Upper lobe of right lung (tissue), 1 donor: ENCODE measurements around the gene MYRFL. TPM values are rescaled to one million over a fixed set of nuclear protein-coding genes. Genes with fewer than 3 reads are reported as not detected.

Source experiments
- ATAC-seq: fragments of 200-7000 bp; cut with Tn5 transposase; one replicate; pipeline ENCODE4 v1.9.1; 2020; ENCODE audit warnings: mild to moderate bottlenecking, moderate library complexity
- DNase-seq: peaks from one replicate; pipeline ENCODE4 v3.0.0-alpha.2; 2020
- H3K27ac ChIP-seq: fragments of 200-600 bp; one replicate; pipeline ENCODE4 v1.8.0; 2022
- H3K27me3 ChIP-seq: fragments of 200-600 bp; one replicate; pipeline ENCODE4 v1.8.0; 2022; ENCODE audit warnings: mild to moderate bottlenecking
- H3K36me3 ChIP-seq: fragments of 200-600 bp; one replicate; pipeline ENCODE4 v1.8.0; 2022
- H3K4me1 ChIP-seq: fragments of 200-600 bp; one replicate; pipeline ENCODE4 v1.8.0; 2022
- H3K4me3 ChIP-seq: fragments of 200-600 bp; one replicate; pipeline ENCODE4 v1.8.0; 2022; ENCODE audit warnings: mild to moderate bottlenecking
- H3K9me3 ChIP-seq: fragments of 200-600 bp; one replicate; pipeline ENCODE4 v1.8.0; 2022
- intact Hi-C: fragments of 100-400 bp; cut with DNase I; formaldehyde crosslinking; loops from one replicate; pipeline ENCODE4 v1.11.0; 2022
- total RNA-seq: library from RNA; stranded (reverse); fragmentation: NEBNext Ultra II Directional; extraction: Animal tissue kit (Norgen Biotek cat#: 25700); gene quantifications from one replicate; pipeline ENCODE4 v1.2.1, GENCODE V29; 2021
- TF ChIP-seq, protein P1 (sequence below): fragments of 200-600 bp; IDR thresholded peaks from one replicate; pipeline ENCODE4 v1.8.0; 2022; ENCODE audit warnings: antibody characterized with exemption
- donor health status: DM: no; HTN: yes; CAD: no; lungs with severe emphysema.

Gene MYRFL
- total RNA-seq, 1 donor from 2014 or later = not detected

DNA sequence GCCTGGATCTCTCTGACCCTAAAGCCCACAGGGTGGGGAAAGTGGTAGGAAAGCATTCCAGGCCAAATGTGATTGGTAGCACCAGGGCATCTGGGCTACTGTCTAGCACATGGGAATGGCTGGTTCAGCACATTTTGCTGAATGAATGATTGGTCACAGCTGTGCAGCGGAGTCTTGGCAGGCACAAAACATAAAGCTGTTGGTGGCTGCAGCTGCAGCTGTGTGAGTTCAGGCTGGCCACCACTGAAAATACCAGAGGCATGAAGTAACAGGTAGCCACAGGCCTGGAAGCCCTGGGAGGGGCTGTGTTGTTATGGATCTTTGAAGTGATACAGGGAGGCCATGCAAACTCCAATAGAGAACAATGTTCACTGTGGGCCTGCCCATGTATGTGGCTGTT lies 72.7 kb downstream of the MYRFL start:
- Histone ChIP-seq H3K36me3 (no peaks in the 10 kb centered on the region), H3K27ac (no peak overlapping the region), H3K4me3 (no peak overlapping the region), H3K9me3 (no peaks in the 10 kb centered on the region), H3K4me1 (peaks cover 6% of the 10 kb centered on the region), H3K27me3 (no peaks in the 10 kb centered on the region)
- ATAC-seq (peak; percentile 44), DNase-seq (no peak)
- TF ChIP-seq, protein P1, sequence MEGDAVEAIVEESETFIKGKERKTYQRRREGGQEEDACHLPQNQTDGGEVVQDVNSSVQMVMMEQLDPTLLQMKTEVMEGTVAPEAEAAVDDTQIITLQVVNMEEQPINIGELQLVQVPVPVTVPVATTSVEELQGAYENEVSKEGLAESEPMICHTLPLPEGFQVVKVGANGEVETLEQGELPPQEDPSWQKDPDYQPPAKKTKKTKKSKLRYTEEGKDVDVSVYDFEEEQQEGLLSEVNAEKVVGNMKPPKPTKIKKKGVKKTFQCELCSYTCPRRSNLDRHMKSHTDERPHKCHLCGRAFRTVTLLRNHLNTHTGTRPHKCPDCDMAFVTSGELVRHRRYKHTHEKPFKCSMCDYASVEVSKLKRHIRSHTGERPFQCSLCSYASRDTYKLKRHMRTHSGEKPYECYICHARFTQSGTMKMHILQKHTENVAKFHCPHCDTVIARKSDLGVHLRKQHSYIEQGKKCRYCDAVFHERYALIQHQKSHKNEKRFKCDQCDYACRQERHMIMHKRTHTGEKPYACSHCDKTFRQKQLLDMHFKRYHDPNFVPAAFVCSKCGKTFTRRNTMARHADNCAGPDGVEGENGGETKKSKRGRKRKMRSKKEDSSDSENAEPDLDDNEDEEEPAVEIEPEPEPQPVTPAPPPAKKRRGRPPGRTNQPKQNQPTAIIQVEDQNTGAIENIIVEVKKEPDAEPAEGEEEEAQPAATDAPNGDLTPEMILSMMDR = no peak
- intact Hi-C loops = loop anchor here (10.0 kb wide), 1 partner anchor 837 kb away; no protein-coding TSS in a partner anchor

DNA sequence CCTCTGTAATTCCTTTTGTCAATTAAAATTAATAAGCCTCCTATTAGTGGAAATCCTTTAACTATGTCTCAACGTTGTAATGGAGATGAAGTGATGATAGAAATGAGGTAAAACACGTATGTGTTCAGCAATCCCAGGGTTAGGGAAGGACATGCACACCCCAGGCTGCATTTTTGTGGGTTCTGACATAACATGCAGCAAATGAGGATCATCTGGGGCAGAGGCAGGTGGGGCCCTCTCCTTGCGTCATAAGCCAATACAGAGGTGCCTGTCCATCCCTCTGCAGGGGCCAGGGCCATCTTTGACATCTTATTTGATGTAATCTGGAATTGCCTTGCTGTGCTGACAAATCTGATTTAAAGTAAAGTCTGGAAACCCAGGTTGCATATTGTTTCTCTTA lies 73.2 kb downstream of the MYRFL start:
- Histone ChIP-seq H3K9me3 (no peaks in the 10 kb centered on the region), H3K27me3 (no peaks in the 10 kb centered on the region), H3K4me1 (peaks cover 6% of the 10 kb centered on the region), H3K36me3 (no peaks in the 10 kb centered on the region), H3K4me3 (no peak overlapping the region), H3K27ac (no peak overlapping the region)
- intact Hi-C loops = loop anchor here (10.0 kb wide), 1 partner anchor 837 kb away; no protein-coding TSS in a partner anchor
- no peak for ATAC-seq
- TF ChIP-seq, protein P1 = no peak
- DNase-seq = no peak

DNA sequence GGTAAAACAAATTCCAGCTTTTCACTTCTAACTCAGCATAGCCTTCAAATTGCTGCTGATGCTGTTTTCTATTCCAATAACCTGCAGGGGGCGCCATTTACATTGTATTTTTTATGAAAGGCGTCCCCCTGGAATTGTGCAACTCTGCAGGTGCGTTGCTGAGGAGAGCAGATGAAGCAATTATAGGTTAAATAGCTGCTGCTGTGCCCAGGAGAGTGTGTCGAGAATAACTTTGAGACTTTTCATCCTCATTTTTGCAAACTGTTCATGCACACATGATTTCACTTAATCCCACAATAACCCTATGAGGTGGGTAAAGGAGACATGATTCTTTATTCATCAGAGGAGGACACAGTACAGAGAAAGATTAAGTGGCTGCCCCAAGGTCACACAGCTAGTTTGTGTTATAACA lies 75.7 kb downstream of the MYRFL start:
- no peaks in the 10 kb centered on the region for H3K36me3 ChIP-seq
- H3K27me3 ChIP-seq = no peaks in the 10 kb centered on the region
- peaks cover 6% of the 10 kb centered on the region for H3K4me1 ChIP-seq
- no peaks in the 10 kb centered on the region for H3K9me3 ChIP-seq
- TF ChIP-seq, protein P1 = peak; percentile 87
- peak; percentile 85 for ATAC-seq
- no peak overlapping the region for H3K27ac ChIP-seq
- DNase-seq = no peak
- no peak overlapping the region for H3K4me3 ChIP-seq
- intact Hi-C loops = no loop called here

DNA sequence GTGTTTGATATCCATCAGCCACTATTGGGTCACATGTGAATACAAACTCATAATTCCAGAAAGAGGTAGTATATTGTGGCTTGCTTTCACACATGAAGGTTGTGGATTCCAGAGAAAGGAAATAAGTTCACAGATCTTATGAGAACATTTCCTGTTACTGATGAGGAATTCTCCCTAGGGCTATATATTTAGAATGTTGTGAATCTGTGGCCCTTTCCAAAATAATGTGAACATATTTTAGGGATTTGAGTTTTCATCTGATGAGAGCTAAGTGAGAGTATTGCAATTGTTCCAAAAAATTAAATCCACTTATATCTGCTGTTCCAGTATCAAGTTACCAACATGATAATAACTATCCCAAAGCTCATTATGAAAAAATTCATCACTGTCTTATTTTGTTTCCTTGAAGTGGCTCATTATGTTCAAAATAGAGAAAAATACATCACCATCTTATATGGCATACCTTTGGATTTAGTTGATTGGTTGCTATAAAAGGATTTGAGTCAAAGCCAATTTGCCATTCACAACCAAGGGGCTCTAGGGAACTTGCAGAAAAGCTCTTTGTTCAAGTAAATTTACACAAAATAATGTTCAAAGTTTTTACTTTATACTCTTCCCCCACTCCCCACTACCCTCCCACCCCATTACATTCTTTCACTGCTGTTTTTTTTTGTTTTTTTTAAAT lies 76.3 kb downstream of the MYRFL start:
- intact Hi-C loops = no loop called here
- Histone ChIP-seq H3K27ac (no peak overlapping the region), H3K4me3 (no peak overlapping the region), H3K36me3 (no peaks in the 10 kb centered on the region), H3K9me3 (no peaks in the 10 kb centered on the region), H3K4me1 (peaks cover 6% of the 10 kb centered on the region), H3K27me3 (no peaks in the 10 kb centered on the region)
- TF ChIP-seq, protein P1 = no peak
- ATAC-seq = no peak
- no peak for DNase-seq

DNA sequence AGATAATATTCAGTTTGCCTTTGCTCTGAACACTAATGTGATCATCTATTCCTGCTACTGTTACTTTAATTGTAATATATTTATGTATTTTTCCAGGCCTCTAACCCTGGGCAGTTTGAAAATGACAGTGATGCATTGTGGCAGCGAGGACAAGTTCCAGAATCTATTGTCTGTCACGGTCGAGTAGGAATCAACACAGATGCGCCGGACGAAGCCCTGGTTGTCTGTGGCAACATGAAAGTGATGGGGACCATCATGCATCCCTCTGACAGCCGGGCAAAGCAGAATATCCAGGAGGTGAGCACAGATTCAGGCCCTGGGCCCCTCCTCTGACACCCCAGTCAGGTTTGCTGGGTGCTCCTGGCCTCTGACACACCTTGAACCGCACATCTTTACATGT lies 78.5 kb downstream of the MYRFL start:
- Histone ChIP-seq H3K27me3 (no peaks in the 10 kb centered on the region), H3K9me3 (no peaks in the 10 kb centered on the region), H3K36me3 (no peaks in the 10 kb centered on the region), H3K4me3 (no peak overlapping the region), H3K27ac (no peak overlapping the region), H3K4me1 (peaks cover 6% of the 10 kb centered on the region)
- ATAC-seq (no peak), DNase-seq (no peak)
- TF ChIP-seq, protein P1 = no peak
- intact Hi-C loops = no loop called here

DNA sequence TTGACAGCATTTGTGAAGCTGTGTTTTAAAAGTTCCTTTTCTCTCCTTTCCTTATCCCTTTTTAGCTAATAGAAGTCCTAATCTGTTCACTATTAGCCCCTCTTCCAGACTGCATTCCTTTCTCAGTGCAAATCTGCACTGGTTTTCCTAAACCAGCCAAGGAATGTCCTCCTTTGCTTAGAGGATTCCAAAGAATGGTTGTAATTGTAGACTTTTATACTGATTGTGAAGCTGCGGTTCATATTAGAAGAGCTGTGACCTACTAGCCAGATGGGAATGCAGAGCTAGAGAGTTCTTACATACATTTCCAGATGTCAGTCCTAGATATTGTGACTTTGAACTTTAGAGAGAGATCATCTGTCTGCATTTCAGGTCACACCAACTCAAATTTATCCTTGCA lies 79.8 kb downstream of the MYRFL start:
- intact Hi-C loops = no loop called here
- H3K27me3 ChIP-seq = no peaks in the 10 kb centered on the region
- no peaks in the 10 kb centered on the region for H3K9me3 ChIP-seq
- peaks cover 6% of the 10 kb centered on the region for H3K4me1 ChIP-seq
- no peak overlapping the region for H3K4me3 ChIP-seq
- TF ChIP-seq, protein P1 = no peak
- ATAC-seq = peak; percentile 12
- no peak overlapping the region for H3K27ac ChIP-seq
- DNase-seq = no peak
- H3K36me3 ChIP-seq = no peaks in the 10 kb centered on the region
